HG03025 (cell line): ENCODE data around the gene MMADHC.

Experiments
- ATAC-seq: cut with Tn5 transposase; IDR thresholded peaks from one replicate; pipeline ENCODE4 v1.9.1; 2021; ENCODE audit warnings: mild to moderate bottlenecking, moderate library complexity; ENCODE audit not compliant: unreplicated experiment, low FRiP score

Gene MMADHC

GRCh38 chr2:149587220-149587949 lies at the start of gene MMADHC:
MMADHC (minus strand) TSS chr2:149587775; CDS start chr2:149587097, 678 bp downstream.
- ATAC-seq, result peak; percentile 99

- no peak for ATAC-seq
Observed at GRCh38 chr2:149634103-149634502, 46.5 kb upstream of the MMADHC start.

GRCh38 chr2:149630445-149630844 lies 42.9 kb upstream of the MMADHC start:
- no peak for ATAC-seq

- ATAC-seq, result no peak
Observed at GRCh38 chr2:149629026-149629425, 41.5 kb upstream of the MMADHC start.

- no peak for ATAC-seq
Observed at GRCh38 chr2:149627111-149627801, 39.7 kb upstream of the MMADHC start.

GRCh38 chr2:149625671-149626070 lies 38.1 kb upstream of the MMADHC start:
- no peak for ATAC-seq

- ATAC-seq, result no peak
Observed at GRCh38 chr2:149625271-149625670, 37.7 kb upstream of the MMADHC start.

- no peak for ATAC-seq
Observed at GRCh38 chr2:149622343-149622742, 34.8 kb upstream of the MMADHC start.

- ATAC-seq, result no peak
Observed at GRCh38 chr2:149617476-149617875, 29.9 kb upstream of the MMADHC start.

GRCh38 chr2:149616681-149617456 lies 29.3 kb upstream of the MMADHC start:
- no peak for ATAC-seq

GRCh38 chr2:149613704-149614103 lies 26.1 kb upstream of the MMADHC start:
- ATAC-seq, result no peak

GRCh38 chr2:149612122-149612521 lies 24.5 kb upstream of the MMADHC start:
- no peak for ATAC-seq

- ATAC-seq, result no peak
Observed at GRCh38 chr2:149611100-149611820, 23.7 kb upstream of the MMADHC start.

GRCh38 chr2:149606251-149606811 lies 18.8 kb upstream of the MMADHC start:
- ATAC-seq, result no peak

- ATAC-seq, result no peak
Observed at GRCh38 chr2:149603248-149603647, 15.7 kb upstream of the MMADHC start.

GRCh38 chr2:149601141-149601796 lies 13.7 kb upstream of the MMADHC start:
- ATAC-seq, result no peak

GRCh38 chr2:149597668-149598326 lies 10.2 kb upstream of the MMADHC start:
- ATAC-seq, result peak; percentile 95

- ATAC-seq, result no peak
Observed at GRCh38 chr2:149597050-149597667, 9.6 kb upstream of the MMADHC start.

- ATAC-seq, result no peak
Observed at GRCh38 chr2:149596471-149596870, 8.9 kb upstream of the MMADHC start.
